Upper lobe of right lung (tissue), 1 donor: ENCODE measurements around the gene NAA20. TPM values are rescaled to one million over a fixed set of nuclear protein-coding genes. Genes with fewer than 3 reads are reported as not detected.

ENCODE experiments used
- ATAC-seq: fragments of 200-7000 bp; cut with Tn5 transposase; one replicate; pipeline ENCODE4 v1.9.1; 2020; ENCODE audit warnings: mild to moderate bottlenecking, moderate library complexity
- DNase-seq: peaks from one replicate; pipeline ENCODE4 v3.0.0-alpha.2; 2020
- H3K27ac ChIP-seq: fragments of 200-600 bp; one replicate; pipeline ENCODE4 v1.8.0; 2022
- H3K27me3 ChIP-seq: fragments of 200-600 bp; one replicate; pipeline ENCODE4 v1.8.0; 2022; ENCODE audit warnings: mild to moderate bottlenecking
- H3K36me3 ChIP-seq: fragments of 200-600 bp; one replicate; pipeline ENCODE4 v1.8.0; 2022
- H3K4me1 ChIP-seq: fragments of 200-600 bp; one replicate; pipeline ENCODE4 v1.8.0; 2022
- H3K4me3 ChIP-seq: fragments of 200-600 bp; one replicate; pipeline ENCODE4 v1.8.0; 2022; ENCODE audit warnings: mild to moderate bottlenecking
- H3K9me3 ChIP-seq: fragments of 200-600 bp; one replicate; pipeline ENCODE4 v1.8.0; 2022
- intact Hi-C: fragments of 100-400 bp; cut with DNase I; formaldehyde crosslinking; loops from one replicate; pipeline ENCODE4 v1.11.0; 2022
- total RNA-seq: library from RNA; stranded (reverse); fragmentation: NEBNext Ultra II Directional; extraction: Animal tissue kit (Norgen Biotek cat#: 25700); gene quantifications from one replicate; pipeline ENCODE4 v1.2.1, GENCODE V29; 2021
- TF ChIP-seq, protein P1 (sequence below): fragments of 200-600 bp; IDR thresholded peaks from one replicate; pipeline ENCODE4 v1.8.0; 2022; ENCODE audit warnings: antibody characterized with exemption
- donor health status: DM: no; HTN: yes; CAD: no; lungs with severe emphysema.

The NAA20 gene
- total RNA-seq, 1 donor from 2014 or later, result 63.1 TPM

DNA sequence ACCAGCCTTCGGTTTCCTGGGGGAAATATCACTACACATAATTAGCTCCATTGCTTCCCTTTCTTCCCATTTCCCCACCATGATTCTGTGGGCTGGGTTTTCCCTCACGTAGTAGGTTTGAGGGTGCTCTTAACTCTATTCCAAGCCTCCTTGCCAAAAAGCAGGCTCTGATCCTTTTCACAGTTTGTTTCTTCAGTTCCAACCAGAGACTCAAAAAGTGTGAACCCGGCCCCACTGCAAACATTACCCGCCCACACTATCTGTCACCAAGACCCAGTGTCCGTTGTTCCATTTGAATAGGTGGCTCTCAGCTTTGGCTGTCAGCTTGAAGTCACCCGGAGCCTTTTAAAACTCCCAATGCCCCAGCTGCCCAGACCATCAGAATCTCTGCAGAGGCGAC lies 11.8 kb upstream of the NAA20 start:
- Histone ChIP-seq H3K4me1 (peaks cover 28% of the 10 kb centered on the region), H3K9me3 (no peaks in the 10 kb centered on the region), H3K4me3 (no peak overlapping the region), H3K27me3 (no peaks in the 10 kb centered on the region), H3K36me3 (peaks cover 29% of the 10 kb centered on the region), H3K27ac (no peak overlapping the region)
- no peak for DNase-seq
- TF ChIP-seq, protein P1, sequence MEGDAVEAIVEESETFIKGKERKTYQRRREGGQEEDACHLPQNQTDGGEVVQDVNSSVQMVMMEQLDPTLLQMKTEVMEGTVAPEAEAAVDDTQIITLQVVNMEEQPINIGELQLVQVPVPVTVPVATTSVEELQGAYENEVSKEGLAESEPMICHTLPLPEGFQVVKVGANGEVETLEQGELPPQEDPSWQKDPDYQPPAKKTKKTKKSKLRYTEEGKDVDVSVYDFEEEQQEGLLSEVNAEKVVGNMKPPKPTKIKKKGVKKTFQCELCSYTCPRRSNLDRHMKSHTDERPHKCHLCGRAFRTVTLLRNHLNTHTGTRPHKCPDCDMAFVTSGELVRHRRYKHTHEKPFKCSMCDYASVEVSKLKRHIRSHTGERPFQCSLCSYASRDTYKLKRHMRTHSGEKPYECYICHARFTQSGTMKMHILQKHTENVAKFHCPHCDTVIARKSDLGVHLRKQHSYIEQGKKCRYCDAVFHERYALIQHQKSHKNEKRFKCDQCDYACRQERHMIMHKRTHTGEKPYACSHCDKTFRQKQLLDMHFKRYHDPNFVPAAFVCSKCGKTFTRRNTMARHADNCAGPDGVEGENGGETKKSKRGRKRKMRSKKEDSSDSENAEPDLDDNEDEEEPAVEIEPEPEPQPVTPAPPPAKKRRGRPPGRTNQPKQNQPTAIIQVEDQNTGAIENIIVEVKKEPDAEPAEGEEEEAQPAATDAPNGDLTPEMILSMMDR, result no peak
- intact Hi-C loops, result no loop called here
- no peak for ATAC-seq

DNA sequence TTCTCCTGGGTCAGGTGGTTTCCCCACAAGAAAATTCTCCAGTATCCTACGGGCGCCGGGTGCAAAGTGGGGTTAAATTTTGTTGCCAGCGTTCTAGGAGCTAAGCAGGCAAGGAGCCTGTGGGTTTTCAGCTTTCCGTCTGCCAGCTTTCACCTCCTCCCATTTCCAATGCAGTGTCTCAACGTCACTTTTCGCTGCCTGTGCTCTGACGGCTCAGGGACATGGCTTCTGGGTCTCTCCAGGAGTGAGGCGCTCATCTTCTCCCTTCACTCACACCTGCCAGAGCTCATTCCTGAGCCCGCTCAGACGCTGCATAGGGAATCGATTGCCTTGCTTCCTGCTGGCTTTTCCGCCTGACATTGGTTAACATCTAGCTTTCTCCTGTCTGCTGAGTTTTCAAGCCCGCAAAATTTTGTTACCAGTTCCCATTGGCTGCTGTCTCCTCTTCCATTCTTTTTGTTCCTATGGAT lies 7.3 kb upstream of the NAA20 start:
- DNase-seq (no peak), ATAC-seq (no peak)
- no peak overlapping the region for H3K4me3 ChIP-seq
- H3K27me3 ChIP-seq, result no peaks in the 10 kb centered on the region
- peak overlapping the region; percentile 9 for H3K27ac ChIP-seq
- intact Hi-C loops, result no loop called here
- H3K36me3 ChIP-seq, result no peaks in the 10 kb centered on the region
- peaks cover 28% of the 10 kb centered on the region for H3K4me1 ChIP-seq
- TF ChIP-seq, protein P1, result no peak
- no peaks in the 10 kb centered on the region for H3K9me3 ChIP-seq

DNA sequence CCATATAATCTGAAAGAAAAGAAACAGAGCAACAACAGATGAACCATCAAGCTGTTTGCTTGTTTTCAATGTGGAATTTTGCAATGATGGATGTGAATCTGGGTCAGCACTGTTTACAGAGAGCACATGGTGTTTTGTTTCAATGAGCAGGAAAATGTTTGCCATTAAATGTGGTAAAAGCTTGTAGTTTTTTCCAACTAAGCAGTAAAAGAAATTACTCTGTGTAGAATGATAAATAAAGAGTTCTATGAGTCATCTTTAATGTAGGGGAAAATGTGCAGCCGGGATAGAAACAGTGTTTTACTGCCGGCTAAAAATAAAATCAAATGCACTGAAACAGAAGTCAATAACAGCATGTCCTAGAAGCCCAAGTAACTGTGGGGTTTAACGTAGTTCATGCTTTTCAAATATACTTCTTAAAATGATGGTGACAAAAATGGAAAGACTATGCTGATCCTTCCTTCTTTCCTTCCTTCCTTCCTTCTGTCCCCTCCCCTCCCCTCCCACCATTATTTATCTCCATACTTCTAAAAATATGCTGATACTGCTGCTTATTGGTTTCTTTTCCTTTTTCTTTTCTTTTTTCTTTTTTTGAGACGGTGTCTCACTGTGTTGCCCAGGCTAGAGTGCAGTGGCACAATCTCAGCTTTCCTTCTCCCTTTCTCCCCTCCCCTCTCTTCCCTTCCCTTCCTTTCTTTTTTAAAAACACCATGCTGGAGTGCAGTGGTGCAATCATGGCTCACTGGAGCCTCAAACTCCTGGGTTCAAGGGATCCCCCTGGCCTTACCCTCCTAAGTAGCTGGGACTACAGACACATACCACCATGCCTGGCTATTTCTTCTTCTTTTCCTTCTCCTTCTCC lies 6.3 kb upstream of the NAA20 start:
- ATAC-seq (no peak), DNase-seq (no peak)
- no peaks in the 10 kb centered on the region for H3K9me3 ChIP-seq
- intact Hi-C loops, result no loop called here
- no peaks in the 10 kb centered on the region for H3K36me3 ChIP-seq
- H3K4me1 ChIP-seq, result peaks cover 22% of the 10 kb centered on the region
- H3K27ac ChIP-seq, result peak overlapping the region; percentile 55
- TF ChIP-seq, protein P1, result no peak
- H3K4me3 ChIP-seq, result no peak overlapping the region
- no peaks in the 10 kb centered on the region for H3K27me3 ChIP-seq

DNA sequence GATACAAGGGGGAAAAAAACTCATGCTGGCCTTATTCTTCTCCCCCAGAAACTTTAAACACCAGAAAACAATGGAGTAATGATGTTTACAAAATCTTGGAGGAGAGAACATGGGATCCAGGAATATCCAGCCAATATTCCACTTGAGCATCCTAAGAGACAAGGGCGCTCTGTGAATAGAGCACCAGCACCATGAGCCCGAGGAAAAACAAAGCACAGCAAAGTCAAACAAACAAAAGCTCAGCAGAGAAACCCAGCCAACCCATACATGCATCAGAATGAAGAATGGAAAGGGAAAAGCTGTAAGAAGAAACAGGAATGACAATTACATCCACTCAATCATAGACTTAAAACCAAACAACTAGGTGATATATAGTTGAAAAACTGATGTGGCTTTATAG lies 4.6 kb upstream of the NAA20 start:
- intact Hi-C loops, result no loop called here
- no peak for DNase-seq
- TF ChIP-seq, protein P1, result no peak
- Histone ChIP-seq H3K36me3 (no peaks in the 10 kb centered on the region), H3K27ac (no peak overlapping the region), H3K4me1 (peaks cover 28% of the 10 kb centered on the region), H3K9me3 (no peaks in the 10 kb centered on the region), H3K27me3 (no peaks in the 10 kb centered on the region), H3K4me3 (no peak overlapping the region)
- ATAC-seq, result no peak

DNA sequence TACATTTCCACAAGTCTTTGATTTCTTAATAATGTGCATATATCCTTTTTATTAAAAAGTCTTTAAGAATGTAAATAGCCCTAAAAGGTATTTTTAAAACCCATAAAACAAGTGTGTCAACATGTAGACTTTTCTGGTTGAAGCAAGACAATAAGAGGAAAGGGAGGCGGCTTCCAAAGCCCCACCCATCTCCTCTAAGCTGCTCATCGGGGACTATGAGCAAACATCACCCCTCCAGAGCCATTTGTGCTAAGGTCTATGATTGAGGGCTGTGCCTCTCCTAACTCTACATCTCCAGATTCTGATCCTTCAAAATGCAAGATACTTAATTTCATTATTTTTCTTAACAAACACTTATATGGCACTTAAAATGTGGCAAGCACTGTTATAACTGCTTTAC lies 2.5 kb upstream of the NAA20 start:
- no peak overlapping the region for H3K4me3 ChIP-seq

More for the DNA sequence above, 2.5 kb upstream of the NAA20 start:
- TF ChIP-seq, protein P1, result no peak
- ATAC-seq, result no peak
- H3K27ac ChIP-seq, result no peak overlapping the region
- no peaks in the 10 kb centered on the region for H3K27me3 ChIP-seq
- intact Hi-C loops, result no loop called here
- no peak for DNase-seq
- H3K36me3 ChIP-seq, result no peaks in the 10 kb centered on the region
- H3K4me1 ChIP-seq, result peaks cover 43% of the 10 kb centered on the region
- H3K9me3 ChIP-seq, result no peaks in the 10 kb centered on the region
